NCI-H2227 (cell line): ENCODE data around the gene TRPM3.

ENCODE experiments used
- DNase-seq: peaks from one replicate; lab custom pipeline; 2025; ENCODE audit not compliant: unreplicated experiment; lab: John Stamatoyannopoulos, UW

The TRPM3 gene

GRCh38 chr9:70590315-70590677 lies 531.1 kb downstream of the TRPM3 start:
- no peak for DNase-seq

DNA sequence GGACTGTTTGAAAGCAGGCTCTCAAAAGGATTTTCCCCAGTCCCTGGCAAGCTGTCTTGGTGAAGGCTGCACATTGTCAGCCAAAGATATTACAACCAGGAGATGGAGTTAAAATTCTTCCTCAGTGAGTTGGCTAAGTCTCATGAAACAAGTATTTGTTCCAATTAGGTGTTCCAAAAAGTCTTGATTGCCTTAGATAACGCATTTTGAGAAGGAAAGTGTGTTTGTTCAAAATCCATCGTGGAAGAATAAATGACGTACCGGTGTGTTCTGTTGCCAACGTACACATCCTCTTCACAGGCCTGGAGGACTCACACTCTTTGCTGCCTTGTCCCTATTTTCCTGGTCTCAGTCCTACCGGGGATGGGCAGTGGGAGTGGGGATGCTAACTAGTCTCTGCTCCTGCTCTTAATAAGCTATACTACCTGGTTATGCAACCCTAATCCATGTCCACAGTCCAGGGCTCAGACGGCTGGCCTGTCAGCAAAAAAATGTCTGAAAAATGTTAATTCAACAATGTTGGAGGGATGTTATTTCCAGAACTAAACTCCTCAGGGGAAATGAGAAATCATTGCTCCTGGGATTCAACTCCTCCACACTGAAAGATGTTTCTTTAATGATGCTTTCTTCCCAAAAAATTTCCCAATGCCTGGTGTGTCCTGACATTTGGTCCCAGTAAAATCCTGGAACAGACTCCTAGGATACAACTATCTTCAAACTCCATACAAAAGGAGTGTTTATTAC lies 531.7 kb downstream of the TRPM3 start:
- DNase-seq, result no peak

GRCh38 chr9:70588999-70589398 lies 532.4 kb downstream of the TRPM3 start:
- DNase-seq, result no peak

DNA sequence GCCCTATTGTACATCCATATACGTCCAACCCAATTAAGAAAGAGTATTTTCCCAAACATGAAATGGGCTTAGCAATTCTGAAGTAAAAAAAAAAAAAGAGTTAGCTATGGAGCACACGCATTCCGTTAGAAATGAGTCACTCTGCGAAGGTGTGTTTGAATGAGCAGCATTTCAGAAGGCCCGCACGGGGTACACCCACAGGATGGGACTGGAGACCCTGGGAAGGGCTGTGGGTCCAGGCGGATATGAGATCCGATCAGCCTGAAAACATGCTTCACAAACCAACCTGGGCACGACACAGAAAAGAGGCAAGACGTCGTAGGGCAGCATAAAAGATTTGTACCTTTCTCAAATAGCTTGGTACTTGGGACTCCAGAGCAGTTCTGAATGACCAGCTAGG lies 533.0 kb downstream of the TRPM3 start:
- DNase-seq, result no peak

DNA sequence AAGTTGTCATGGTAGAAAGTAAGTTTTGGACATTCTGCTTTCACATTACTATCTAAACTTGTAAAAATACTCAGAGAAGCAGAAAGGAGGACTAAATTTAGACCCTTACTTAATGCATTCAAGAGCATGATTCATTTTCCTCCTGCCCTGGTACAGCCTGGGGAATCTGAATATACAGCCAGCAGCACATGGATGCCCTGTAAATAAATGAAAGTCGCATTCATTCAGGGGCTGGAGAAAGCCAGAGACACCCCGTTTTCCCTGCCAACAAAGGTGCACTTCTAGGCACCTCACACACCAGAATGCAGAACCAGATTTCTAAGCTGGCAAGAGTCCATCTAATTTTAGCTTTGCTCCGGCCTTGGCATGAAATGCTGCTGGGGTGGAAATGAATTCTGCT lies 534.2 kb downstream of the TRPM3 start:
- no peak for DNase-seq

DNA sequence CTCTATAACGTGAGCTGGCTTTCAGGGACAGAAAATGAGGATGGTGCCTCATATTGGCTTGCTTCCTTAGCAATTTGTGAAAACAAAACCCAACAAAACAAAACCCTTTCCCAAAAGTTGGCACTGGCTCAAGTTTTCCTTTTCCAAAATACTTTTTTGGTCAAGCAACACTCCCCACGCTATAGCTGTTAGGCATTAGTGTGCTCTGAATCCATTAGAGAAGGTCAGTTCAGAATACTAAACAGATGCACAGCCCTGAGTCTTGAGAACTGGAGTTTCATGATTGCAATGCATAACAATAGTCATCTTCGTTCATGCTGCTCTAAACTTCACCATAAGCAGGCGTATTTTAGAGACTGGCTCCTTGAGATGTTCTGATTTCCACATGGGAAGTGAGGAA lies 534.9 kb downstream of the TRPM3 start:
- DNase-seq, result no peak

GRCh38 chr9:70581955-70582350 lies 539.5 kb downstream of the TRPM3 start:
- DNase-seq, result no peak

GRCh38 chr9:70581214-70581954 lies 540.0 kb downstream of the TRPM3 start:
- DNase-seq, result no peak

GRCh38 chr9:70580606-70581195 lies 540.7 kb downstream of the TRPM3 start:
- DNase-seq, result no peak

DNA sequence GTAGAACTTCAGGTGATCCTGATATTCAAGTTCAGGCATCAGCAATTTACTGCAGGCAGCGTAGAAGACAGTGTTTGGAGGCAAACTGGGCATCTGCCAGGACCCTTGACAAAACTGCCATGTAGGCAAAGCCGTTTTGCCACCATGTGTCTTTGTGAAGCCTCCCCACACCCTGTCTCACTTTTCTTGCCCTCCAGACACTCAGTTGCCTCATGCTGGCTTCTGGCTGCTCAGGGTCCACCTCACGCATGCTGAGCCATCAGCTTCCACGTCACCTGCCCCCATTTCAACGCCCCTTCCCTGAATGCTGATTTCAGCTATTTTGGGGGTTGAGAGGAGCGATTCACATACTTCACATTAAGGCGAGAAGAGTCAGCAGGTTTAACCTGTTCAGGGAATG lies 541.7 kb downstream of the TRPM3 start:
- no peak for DNase-seq

DNA sequence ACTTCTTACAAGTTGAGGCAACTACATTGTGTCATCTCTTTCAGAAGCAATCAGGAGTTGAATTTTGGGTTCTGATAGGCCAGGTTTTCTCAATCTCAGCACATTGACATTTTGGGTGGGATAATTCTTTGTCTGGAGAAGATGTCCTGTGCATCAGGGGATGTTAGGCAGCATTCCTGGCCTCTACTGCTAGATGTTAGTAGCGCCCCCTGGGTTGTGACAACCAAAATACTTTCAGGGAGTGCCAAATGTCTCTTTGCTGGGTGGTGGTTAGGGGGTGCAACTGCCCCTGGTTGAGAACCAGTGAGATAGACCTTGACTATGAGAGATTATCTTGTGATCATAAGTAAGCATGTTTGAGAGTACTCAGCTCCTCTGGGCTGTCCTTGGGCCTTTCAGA lies 542.7 kb downstream of the TRPM3 start:
- no peak for DNase-seq

GRCh38 chr9:70577671-70578070 lies 543.8 kb downstream of the TRPM3 start:
- DNase-seq, result no peak

DNA sequence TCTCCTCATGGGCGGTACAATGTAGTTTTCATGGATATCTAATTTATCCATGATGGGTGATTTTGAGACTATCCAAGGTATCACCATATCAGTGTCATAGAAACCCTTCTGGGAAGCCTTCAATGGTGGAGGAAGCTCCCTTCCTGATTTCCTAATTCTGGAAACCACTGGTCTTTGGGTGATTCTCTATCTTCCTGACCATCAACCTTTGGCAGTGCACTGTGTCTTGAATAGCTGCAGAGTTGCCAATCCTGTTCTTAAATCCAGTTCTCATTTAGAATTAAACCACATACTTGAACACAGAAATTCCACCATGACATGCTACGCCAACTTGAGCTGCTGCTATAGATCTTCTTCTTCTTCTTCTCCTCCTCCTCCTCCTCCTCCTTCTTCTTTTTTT lies 545.3 kb downstream of the TRPM3 start:
- DNase-seq, result no peak

GRCh38 chr9:70574151-70574837 lies 547.1 kb downstream of the TRPM3 start:
- no peak for DNase-seq

DNA sequence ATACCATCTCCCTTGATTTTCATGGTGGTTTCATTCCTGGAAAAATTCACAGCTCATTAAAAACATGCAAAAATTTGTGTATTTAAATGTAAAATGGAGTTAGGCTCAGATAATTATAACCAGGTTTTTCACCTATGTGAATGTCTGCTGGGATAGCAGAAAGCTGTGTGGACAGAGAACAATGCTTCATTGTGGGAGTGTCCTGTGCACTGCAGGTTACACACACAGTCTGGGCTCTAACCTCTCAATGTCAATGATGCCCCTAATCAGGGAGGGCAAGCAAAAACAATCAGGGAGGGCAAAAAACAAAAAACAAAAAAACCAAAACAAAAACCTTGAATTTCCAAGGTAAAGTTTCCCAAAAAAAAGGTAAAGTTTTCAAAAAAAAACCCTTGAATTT lies 548.1 kb downstream of the TRPM3 start:
- DNase-seq, result no peak

DNA sequence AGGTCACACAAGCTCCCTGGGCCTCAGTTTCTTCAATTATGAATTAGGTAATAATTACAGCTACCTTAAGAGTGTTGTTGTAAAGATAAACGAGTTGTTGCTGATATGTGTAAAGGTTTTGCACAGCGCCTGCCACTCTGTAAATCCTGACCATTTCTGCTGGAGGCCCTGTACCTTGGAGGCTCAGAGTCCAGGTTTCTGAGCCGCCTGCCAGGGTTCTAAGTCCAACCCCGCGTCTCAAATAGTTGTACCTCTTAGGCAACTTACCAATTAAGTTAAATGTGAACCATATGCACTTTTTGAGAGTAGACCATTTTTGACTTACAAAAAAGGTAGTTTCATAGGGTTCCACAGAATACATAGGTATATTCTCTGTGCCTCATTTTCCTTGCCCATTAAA lies 550.2 kb downstream of the TRPM3 start:
- DNase-seq, result no peak

- DNase-seq, result no peak
Measured at GRCh38 chr9:70569791-70570190, 551.6 kb downstream of the TRPM3 start.

GRCh38 chr9:70569070-70569772 lies 552.2 kb downstream of the TRPM3 start:
- no peak for DNase-seq

DNA sequence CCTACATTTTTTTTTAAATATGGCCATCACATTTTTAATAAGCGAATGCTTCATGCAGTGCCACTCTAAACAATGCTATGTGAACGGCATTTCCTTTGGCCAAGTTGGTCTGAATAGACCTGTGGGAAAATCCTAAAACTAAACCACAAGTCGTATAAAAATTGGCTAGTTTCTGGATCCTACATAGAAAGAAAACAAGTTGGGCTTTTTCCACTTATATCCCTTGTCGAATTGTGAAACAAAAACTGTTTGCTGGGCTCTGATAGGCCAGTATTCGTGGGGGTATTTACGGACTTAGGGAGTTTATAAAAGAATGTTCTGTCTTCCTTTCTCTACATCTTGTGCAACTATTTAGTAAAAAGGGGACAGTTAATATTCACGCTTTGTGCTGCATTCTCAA lies 553.9 kb downstream of the TRPM3 start:
- no peak for DNase-seq

DNA sequence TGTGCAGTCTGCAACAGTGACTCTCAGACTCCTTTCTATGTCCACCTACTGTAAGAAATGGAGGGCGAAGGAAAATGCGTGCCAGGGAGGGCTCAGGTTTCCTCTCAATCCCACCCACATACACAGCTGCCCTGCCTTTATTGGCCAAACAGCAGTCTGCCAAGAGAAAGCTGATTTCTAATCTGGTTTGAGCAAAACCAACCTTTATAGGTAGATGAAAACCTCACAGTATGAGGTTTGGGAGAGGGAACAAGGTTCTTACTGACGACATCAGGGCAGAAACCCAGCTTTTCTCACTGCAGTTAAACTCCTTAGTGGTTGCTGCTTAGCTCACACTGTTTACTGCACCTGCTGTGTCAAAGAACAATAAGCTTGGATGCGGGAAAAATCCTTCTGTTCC lies 554.7 kb downstream of the TRPM3 start:
- no peak for DNase-seq

DNA sequence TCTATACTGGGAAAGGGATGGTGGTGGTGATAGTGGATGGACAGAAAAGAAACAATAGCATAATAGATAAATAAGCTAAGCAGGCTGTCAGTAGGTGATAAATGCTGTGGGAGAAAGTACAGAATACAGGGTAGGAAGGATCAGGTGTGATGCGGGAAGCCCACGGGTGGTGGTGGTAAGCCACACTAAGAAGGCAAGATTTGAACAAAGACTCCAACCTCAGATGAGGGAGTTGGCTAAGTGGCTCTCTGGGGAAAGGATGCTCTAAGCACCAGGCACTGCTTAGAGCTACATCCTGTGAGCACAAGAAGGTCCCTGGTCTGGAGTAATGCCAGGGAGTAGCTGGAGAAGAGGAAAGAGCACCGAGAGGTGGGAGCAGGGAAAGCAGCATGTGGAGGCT lies 555.4 kb downstream of the TRPM3 start:
- no peak for DNase-seq
